HG03558 (cell line): ENCODE results near the gene ARID1B.
A peak's percentile ranks its signal among the peaks of the same experiment; 100 is the strongest.

Source experiments
- ATAC-seq: cut with Tn5 transposase; IDR thresholded peaks from one replicate; pipeline ENCODE4 v1.9.1; 2021; ENCODE audit warnings: moderate number of reproducible peaks; ENCODE audit not compliant: unreplicated experiment; ENCODE audit errors: extremely low read depth

The ARID1B gene

DNA sequence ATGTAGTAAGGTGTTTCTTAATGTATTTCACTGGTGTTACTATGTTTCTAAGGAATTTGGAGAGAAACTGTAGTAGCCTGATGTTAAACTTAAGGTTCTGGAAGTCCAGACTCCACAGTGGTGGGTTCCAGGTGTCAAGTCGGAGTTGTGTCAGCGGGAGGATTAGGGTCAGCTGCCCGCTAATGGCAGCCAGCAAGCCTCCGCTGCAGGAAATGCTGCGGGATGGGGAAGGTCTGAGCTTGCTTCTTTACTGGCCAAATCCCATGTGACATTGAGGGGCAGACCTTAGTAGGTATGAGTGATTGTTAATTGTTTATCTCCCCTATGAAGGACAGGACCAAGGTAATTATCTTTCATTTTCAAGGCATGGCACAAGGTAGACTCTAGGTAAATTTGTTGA, 3.7 kb upstream of the ARID1B start:
- ATAC-seq, result no peak

DNA sequence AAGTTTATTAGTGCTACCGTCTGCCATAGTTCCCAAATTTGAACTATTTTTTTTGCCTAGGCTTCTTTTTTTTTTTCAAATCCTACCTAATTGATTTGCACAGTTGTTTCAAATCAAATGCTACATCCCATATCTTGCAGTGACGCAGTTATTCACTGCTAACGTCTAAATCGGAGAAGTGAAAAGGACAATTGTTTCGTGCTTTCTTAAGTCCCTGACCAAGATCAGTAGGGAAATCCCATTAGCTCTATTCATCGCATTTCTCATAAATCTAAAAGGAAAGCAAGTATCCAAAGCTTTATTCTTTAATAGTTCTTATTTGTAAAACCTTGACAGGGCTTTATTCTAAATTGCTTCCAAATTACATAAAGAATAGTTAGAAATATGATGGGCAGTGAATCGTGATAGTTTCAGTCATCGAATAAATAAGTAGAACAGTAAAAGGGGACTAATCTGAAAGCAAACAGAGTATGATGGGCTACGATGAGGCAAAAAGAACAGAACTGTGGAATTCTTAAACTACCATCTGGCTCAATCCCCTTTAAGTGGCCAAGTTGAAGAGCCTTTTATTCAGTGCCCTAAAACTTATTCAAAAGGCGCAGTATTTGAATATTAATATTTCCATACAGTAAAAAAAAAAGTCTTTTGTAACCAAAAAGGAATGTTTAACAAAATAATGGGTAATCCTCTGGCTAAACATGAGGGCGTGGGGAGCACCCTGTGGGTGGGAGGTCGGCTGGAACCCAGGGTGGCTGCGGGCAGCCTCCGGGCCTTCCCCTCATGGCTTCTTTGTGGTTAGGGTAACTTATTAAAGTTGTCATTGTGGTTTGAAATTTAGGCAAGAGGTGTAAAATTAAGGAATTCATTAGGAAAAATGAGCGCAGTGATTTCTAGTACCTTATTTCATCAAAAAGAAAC, 3.0 kb upstream of the ARID1B start:
- no peak for ATAC-seq

DNA sequence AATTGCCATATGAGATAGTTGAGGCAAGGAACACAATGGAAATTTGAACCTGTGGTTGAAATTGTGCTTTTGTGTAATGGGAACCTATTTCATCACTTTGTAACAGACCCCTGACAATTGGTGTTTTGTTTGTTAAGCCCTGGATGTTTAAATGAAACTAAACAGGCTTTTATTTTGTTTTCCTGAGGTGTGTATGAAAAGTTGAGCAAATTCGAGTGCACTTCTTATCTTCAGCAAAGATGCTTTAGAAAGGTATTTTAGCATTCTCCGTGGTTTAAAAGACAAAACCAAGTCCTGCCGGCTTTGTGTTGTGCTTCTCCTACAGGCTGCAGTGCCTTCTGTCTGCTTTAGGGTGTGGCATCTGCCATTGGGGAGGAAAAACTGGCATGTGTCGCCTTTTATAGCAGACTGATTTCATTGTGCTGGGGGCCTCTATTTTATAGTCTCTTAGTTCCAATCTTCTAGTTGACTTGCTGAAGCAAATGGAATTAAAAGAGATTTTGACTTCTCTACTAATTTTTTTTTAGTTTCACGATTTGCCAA, 2.2 kb upstream of the ARID1B start:
- no peak for ATAC-seq

DNA sequence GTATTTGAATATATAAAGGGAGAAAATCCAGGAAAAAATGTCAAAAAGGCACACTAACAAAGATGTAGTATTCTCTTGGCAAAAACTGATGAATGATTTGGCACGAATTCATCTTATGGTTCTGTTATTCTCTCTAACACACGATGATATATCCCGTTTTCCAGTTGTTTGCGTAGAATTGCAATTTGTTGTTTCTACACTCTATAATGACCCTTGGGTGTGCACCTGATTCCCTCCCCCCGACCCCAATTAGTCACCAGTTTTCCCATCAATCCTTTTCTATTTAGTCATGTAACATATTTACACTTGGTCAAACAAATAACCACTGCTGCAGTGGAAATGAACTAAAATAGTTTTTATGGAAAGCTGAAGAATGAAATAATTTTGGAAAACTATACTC, 1.5 kb upstream of the ARID1B start:
- ATAC-seq, result no peak

DNA sequence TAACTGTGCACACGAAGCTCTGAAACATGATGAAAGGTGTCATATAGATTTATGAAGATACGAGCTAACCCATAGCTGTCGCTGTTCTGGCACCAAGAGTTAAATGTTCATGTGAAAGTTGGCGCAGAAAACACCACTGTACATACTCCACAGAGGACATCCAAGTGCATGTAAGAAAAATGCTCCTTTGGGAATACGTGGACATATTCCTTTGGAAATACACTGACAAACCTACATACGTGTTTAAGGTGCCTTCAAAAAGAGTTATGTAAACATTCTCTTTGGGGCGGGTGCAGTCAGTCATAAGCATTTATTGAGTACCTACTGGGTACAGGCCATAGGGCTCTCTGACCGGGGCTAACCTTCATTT, 723 bp upstream of the ARID1B start:
- no peak for ATAC-seq

DNA sequence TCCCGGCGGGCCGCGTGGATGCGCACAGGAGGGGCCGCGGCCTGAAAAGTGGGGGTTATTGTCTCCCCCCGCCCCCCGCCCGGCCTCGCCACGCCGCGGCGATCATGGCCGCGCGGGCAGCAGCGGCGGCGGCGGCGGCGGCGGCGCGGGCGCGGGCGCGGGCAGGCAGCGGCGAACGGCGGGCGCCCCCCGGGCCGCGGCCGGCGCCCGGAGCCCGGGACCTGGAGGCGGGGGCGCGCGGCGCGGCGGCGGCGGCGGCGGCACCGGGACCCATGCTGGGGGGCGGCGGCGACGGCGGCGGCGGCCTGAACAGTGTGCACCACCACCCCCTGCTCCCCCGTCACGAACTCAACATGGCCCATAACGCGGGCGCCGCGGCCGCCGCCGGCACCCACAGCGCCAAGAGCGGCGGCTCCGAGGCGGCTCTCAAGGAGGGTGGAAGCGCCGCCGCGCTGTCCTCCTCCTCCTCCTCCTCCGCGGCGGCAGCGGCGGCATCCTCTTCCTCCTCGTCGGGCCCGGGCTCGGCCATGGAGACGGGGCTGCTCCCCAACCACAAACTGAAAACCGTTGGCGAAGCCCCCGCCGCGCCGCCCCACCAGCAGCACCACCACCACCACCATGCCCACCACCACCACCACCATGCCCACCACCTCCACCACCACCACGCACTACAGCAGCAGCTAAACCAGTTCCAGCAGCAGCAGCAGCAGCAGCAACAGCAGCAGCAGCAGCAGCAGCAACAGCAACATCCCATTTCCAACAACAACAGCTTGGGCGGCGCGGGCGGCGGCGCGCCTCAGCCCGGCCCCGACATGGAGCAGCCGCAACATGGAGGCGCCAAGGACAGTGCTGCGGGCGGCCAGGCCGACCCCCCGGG, 637 bp downstream of the ARID1B start:
- no peak for ATAC-seq

DNA sequence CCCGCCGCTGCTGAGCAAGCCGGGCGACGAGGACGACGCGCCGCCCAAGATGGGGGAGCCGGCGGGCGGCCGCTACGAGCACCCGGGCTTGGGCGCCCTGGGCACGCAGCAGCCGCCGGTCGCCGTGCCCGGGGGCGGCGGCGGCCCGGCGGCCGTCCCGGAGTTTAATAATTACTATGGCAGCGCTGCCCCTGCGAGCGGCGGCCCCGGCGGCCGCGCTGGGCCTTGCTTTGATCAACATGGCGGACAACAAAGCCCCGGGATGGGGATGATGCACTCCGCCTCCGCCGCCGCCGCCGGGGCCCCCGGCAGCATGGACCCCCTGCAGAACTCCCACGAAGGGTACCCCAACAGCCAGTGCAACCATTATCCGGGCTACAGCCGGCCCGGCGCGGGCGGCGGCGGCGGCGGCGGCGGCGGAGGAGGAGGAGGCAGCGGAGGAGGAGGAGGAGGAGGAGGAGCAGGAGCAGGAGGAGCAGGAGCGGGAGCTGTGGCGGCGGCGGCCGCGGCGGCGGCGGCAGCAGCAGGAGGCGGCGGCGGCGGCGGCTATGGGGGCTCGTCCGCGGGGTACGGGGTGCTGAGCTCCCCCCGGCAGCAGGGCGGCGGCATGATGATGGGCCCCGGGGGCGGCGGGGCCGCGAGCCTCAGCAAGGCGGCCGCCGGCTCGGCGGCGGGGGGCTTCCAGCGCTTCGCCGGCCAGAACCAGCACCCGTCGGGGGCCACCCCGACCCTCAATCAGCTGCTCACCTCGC, 1.5 kb downstream of the ARID1B start:
- no peak for ATAC-seq

DNA sequence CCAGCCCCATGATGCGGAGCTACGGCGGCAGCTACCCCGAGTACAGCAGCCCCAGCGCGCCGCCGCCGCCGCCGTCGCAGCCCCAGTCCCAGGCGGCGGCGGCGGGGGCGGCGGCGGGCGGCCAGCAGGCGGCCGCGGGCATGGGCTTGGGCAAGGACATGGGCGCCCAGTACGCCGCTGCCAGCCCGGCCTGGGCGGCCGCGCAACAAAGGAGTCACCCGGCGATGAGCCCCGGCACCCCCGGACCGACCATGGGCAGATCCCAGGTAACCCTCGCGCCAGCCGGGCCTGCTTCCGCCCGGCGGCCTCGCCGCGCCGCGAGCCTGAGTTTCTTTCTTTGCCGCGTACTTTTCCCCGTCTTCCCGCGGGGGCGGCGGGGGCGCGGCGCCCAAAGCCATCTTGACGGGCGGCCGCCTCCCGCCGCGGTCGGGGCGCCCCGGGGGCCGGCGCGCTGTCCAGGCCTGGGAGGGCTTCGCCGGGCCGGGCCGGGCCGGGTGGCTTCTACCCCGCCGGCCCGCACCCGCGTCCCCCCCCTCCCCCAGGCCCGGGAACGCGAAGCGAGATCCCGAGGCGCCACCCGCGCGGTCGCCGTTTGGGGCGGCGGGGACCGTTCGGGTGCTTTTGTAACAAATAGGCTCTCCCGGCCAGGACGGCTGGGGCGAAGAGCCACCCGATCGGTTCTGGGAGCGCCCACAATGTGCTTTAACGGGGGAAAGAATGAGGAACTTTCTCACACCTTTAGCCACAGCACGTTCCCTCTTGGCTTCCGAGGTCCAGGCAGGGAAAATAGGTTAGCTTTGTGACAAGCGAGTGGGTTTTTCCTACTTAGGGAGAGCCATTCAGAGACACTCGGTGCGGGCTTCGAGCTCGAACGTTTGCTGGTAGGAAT, 2.3 kb downstream of the ARID1B start:
- ATAC-seq, result no peak

DNA sequence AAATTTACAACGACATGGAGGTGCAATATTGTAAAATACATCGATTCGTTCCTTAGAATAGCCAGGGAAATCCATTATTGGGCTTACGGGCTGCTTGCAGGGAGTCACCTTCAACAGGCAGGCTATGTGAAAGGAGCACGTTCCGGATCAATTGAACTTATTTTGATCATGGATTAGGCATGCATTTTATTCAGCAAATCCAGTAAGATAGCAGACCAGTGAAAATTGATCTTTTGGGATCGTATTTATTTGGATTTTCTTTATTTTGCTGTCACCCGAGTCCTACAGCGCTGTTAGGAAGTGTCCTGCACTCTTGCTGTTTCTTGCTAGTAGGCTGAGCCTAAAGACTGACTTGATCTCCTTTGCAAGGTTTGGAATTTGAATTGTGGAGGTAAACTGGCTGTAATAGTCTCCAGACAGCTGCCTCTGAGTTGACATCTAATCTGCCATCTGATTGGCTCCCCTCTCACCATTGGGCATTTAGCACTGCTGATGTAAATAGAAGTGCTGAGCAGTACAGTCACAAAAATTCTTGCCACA, 3.0 kb downstream of the ARID1B start:
- peak; percentile 40 for ATAC-seq

DNA sequence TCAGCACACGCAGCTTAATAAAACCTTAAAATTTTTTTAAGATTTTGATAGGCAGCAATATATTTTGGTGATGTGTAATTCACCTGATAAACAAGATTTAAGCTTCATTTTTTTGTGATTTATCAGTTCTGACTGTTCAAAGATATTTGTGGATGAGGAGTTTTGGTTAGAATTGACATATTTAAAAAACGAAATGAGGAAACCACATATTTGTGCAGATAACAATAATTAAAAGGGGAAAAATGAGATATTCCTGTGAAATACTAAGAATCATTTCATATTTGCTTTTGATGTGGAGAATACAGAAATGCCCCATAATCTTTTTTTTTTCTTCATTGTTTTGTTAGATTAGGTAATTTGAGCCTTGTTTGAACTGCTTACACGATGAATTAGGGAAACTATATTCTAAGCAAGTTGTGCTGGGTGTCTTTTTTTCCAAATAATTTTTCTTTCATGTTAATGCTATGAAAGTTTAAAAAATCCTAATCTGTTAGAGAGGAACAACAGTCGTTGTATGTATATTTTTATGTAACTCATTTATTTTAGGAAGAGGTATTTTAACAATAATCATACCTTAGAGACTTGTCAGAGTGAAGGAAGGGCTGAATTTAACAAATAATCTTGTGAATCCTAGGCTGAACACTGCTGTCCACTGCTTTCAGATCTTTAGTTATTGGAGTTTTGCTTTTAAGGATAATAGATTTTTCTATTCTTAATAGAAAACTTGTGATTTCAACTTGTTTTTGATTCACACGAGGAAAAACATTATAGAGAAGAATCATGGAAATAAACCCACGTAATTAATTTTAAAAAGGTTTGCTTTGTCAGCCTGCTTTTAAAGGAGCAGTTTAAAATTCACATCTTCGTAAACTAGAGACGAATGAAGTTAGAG, 4.0 kb downstream of the ARID1B start:
- no peak for ATAC-seq

DNA sequence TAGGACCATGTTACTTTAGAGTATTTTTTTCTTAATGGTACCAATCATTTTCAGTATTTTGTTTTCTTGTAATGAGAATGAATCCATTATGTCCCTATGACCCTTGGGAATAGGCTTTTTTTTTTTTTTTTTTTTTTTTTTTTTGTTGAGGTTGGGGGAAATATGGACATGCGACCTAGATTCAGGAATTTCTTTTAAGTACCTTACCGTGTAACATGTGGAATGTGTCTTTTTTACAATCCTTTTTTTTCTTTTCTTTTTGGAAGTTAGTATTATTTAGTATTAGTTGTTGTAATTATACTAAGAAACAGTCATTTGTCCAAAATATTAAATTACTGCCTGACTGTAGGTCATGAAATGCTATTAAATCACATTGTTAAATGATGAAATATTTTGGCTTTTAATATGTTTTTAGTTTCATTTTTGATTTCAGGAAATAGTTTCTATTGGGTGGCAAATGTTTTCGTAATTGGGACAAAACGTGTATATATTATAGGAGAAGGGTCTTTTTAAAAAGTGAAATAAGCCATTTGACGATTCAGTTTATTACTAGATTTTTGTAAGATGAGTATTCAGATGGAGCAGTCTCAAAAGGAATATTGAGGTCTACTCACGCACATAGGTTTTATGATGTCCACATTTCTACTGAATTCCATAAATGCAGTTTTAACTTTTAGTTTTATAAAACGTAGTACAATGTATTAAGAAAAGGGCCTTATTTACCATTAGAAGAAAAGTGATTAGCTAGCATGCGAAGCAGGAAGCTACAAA, 4.9 kb downstream of the ARID1B start:
- no peak for ATAC-seq

DNA sequence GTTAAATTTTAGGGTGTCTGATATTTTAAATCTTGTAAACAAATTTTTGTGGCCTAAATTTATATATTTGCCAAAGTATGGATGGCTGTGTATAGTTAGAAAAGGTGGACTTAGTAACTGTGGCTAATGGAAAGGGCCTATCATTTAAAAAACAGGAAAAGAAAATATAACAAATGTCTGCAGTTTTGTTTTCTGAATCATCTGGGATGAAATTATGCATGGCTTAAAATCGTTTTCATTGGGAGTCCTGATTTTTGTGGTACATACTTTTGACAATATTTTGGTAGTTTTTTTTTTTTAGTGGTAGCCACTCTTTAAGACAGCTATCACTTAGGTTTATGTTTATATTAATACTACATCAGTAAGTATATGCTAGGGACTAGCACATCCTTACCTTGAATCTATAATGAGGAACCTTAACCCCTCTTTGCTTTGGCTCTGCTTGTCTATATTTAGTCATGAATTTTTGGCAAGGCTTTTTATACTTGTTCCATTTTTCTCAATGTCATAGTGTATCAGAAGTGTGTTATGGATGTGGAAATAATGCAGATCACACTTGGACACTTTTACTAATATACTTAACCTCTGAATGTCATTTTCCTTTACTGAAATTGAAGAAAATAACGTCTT, 5.6 kb downstream of the ARID1B start:
- ATAC-seq, result no peak

DNA sequence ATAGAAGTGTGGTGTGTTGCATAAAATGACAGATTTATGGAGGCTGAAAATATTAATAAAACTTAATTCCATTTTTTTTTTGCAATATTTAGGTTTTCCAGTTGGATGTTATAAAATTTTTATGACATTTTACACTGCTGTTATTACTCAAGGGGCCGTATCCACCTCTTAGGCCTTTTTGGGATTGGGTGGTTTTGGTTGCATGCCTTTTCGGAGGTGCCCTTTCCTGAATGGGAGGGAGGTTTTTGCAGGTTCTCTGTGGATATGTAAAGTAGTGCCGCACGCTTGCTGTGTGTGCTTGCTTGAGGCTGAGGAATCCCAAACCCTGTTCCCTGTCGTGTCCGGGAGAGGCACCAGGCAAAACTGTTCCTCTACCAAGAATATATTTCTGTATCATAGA, 6.8 kb downstream of the ARID1B start:
- ATAC-seq, result no peak

DNA sequence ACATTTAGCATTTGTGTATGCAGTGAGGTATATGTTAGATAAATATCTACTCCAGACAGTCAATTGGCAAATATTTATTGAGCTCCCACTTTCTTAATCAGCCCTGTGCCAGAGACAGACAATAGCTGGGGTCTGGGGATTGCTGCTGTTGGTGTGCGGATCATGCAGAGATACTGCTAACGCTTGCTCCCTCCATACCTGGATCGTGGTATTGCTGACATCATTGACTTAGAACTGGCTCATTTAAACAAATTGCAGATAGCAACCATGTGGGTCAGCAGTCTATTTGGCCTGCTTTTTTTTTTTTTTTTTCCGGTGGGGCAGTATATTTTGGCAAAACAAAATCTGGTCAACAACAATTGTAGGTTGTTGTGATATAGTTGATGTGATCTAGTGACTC, 9.5 kb downstream of the ARID1B start:
- no peak for ATAC-seq

DNA sequence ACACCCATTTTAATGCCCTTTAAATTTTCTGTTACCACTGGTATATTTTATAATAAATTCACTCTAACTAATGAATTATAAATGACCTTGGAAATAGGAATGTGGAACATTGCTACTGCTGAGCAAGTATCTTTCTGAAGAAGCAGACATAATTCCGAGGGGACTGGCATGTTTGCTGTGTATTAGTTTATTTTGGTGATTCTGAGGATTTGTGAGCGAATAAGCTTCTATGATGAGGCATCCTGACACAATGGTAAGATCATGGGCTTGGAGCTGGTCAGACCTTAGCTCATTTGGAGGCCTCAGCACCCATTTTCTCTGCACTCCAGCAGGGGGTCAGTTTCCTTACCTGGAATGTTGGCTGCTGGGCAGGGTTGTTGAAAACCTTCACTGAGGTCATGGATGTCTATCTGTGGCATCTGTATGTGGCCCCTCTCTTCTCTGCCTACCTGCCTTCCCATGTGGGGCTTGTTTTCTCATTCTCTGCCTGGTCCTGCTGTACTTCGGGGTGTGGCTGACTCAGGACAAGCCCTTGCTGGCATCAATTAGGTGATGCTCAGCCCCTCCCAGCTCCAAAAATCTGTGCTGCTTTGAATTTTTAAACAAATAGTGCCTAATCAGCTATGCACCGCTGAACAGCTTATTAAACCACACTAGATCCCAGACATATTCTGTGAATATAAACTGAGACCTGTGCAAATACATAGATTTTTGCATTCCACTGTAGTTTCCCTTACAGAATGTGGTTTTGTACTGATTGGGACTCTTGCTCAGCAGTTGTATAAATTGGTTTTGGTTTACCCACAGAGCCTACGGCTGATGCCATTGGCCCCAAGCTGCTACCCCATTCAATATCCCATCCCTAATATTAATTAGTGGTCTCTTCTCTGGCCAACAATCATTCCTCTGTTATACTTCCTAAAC, 10.7 kb downstream of the ARID1B start:
- ATAC-seq, result no peak
